Activated CD4-positive, alpha-beta T cell treated with anti-CD3 and anti-CD28 coated beads, Interleukin-2, amount 10 ng/mL, durations not matched to agents 7 days and 5 days (primary cell): ENCODE measurements around the gene EPG5. TPM values are rescaled to one million over a fixed set of nuclear protein-coding genes. Genes with fewer than 3 reads are reported as not detected.

Experiments used
- CTCF ChIA-PET: fragments of 350-600 bp; sonication (Branson Sonifier 250); formaldehyde crosslinking; loops from one replicate; lab custom pipeline; 2021; ENCODE audit warnings: antibody characterized with exemption; lab: Charles Lee
- POLR2A ChIA-PET: fragments of 350-600 bp; sonication (Branson Sonifier 250); formaldehyde crosslinking; loops from one replicate; lab custom pipeline; 2021; ENCODE audit warnings: antibody characterized with exemption; lab: Charles Lee
- DNase-seq: peaks from one replicate; pipeline ENCODE4 v3.0.0-alpha.2; 2020
- H3K27ac Mint-ChIP-seq: one replicate; pipeline ENCODE4 v1.8.0; 2021; ENCODE audit warnings: mild to moderate bottlenecking, moderate library complexity, mixed read lengths
- H3K27me3 Mint-ChIP-seq: one replicate; pipeline ENCODE4 v1.8.0; 2021; ENCODE audit warnings: mixed read lengths
- H3K36me3 Mint-ChIP-seq: one replicate; pipeline ENCODE4 v1.8.0; 2021; ENCODE audit warnings: low read depth, mixed read lengths
- H3K4me1 Mint-ChIP-seq: one replicate; pipeline ENCODE4 v1.8.0; 2021; ENCODE audit warnings: mixed read lengths
- H3K4me3 Mint-ChIP-seq: one replicate; pipeline ENCODE4 v1.8.0; 2021; ENCODE audit warnings: mild to moderate bottlenecking, moderate library complexity, mixed read lengths
- H3K9me3 Mint-ChIP-seq: one replicate; pipeline ENCODE4 v1.8.0; 2021; ENCODE audit warnings: mixed read lengths
- total RNA-seq, 2 experiments: library from RNA; stranded (reverse); gene quantifications; one replicate each; pipeline ENCODE4 v1.2.3, GENCODE V29; 2021

The EPG5 gene, protein sequence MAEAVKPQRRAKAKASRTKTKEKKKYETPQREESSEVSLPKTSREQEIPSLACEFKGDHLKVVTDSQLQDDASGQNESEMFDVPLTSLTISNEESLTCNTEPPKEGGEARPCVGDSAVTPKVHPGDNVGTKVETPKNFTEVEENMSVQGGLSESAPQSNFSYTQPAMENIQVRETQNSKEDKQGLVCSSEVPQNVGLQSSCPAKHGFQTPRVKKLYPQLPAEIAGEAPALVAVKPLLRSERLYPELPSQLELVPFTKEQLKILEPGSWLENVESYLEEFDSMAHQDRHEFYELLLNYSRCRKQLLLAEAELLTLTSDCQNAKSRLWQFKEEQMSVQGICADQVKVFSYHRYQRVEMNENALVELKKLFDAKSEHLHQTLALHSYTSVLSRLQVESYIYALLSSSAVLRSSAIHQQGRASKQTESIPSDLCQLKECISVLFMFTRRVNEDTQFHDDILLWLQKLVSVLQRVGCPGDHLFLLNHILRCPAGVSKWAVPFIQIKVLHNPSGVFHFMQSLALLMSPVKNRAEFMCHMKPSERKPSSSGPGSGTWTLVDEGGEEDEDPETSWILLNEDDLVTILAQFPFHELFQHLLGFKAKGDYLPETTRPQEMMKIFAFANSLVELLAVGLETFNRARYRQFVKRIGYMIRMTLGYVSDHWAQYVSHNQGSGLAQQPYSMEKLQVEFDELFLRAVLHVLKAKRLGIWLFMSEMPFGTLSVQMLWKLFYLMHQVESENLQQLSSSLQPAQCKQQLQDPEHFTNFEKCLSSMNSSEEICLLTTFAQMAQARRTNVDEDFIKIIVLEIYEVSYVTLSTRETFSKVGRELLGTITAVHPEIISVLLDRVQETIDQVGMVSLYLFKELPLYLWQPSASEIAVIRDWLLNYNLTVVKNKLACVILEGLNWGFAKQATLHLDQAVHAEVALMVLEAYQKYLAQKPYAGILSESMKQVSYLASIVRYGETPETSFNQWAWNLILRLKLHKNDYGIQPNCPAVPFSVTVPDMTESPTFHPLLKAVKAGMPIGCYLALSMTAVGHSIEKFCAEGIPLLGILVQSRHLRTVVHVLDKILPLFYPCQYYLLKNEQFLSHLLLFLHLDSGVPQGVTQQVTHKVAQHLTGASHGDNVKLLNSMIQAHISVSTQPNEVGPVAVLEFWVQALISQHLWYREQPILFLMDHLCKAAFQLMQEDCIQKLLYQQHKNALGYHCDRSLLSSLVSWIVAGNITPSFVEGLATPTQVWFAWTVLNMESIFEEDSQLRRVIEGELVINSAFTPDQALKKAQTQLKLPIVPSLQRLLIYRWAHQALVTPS (N-terminal part only)
- total RNA-seq = 10 to 100 TPM; 21.6 to 26.6 TPM

DNA sequence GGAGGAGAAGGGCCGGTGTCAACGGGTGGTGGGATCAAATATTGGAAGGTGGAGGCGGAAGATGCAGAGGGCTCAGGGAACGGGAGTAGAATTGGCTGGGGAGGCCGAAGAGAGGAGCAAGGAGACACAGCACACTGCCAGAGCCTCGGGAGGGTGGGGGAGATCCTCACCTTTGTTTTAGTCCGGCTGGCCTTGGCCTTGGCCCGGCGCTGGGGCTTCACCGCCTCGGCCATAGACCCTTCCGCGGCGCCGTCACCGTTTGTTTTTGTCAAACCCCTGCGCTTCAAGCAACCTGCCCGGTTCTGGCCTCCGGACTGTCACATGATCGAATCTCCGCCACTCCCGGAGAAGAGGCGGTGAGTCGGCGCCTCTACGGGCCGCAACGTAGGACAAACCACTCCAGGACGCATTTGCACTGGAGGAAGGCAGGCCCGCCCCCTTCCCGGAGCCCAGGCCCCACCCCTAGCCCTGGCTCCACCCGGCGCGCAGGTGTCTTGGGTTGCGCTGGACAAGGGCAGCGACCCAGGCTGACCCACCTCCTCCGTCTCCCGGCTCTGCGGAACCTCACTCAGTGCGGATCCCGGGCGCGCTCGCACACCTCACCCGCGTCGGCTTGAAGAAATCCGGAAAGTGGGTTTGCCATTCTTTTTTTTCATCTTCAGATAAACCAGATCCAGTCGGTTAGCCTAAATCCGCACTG lies at the start of gene EPG5:
Gene EPG5, minus strand, starts transcription at position 323 of the 700 bp plus-strand sequence. Its CDS starts 90 bp downstream, at position 233.
- H3K36me3 Mint-ChIP-seq = peaks cover 10% of the 10 kb centered on the region
- H3K27ac Mint-ChIP-seq = peak within 1 kb of the TSS; percentile 94
- peaks cover 47% of the 10 kb centered on the region for H3K4me1 Mint-ChIP-seq
- peak; percentile 96 for DNase-seq
- no peaks in the 10 kb centered on the region for H3K27me3 Mint-ChIP-seq
- ChIA-PET POLR2A (no interaction called here), CTCF (no interaction called here)
- peak within 1 kb of the TSS; percentile 92 for H3K4me3 Mint-ChIP-seq
- H3K9me3 Mint-ChIP-seq = no peaks in the 10 kb centered on the region

DNA sequence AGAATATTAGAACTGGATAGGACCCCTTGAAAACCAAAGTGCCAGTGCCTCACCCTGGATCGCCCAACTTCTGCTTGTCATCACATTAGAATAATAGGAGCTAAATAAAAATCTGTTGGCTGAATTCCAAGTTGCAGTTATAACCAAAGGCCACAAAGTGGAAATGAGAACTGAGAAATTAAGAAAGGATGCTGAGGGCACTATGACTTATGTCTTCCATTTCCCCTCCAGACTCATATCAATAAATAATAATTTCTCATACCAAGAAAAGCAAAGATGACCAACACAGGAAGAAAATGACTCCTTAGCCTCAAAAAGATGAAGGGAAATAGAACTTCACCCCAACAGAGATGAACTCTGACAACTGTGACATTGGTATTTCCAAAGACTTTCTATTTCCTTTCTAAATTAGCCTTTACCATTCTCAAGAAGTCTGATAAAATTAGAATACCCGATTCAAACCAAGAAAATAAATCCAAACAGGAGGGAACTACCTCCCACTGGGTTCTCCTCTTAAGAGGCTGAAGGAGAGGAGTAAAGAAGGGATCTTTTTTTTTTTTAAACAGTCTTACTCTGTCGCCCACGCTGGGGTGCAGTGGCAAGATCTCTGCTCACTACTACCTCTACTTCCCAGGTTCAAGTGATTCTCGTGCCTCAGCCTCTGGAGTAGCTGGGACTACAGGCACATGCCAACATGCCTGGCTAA lies 46.5 kb upstream of the EPG5 start:
- peaks cover 3% of the 10 kb centered on the region for H3K27me3 Mint-ChIP-seq
- H3K4me3 Mint-ChIP-seq = no peak overlapping the region
- peaks cover 10% of the 10 kb centered on the region for H3K4me1 Mint-ChIP-seq
- ChIA-PET CTCF (no interaction called here), POLR2A (no interaction called here)
- DNase-seq = no peak
- no peaks in the 10 kb centered on the region for H3K36me3 Mint-ChIP-seq
- H3K27ac Mint-ChIP-seq = no peak overlapping the region
- no peaks in the 10 kb centered on the region for H3K9me3 Mint-ChIP-seq

DNA sequence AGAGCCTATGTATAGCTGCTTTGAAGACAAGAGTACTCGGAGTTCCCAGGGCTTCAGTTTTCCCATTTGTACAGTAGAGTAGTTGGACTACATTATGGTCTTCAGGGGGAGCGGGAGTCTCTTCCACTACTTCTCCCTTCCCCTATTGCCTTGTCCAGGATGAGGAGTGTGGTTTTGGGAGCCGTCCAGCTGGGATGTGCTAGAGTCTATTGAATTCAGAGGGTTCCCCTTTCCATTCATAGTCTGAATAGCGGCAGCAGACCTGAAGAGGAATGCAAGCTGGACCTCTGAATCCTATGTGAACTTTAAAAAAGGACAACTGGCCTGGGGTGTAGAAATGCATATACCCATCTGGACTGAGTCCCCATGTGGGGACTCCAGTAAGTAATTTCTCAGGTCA lies 43.5 kb upstream of the EPG5 start:
- H3K4me3 Mint-ChIP-seq = no peak overlapping the region
- ChIA-PET POLR2A (no interaction called here), CTCF (interaction anchor here (1.4 kb wide), 2 partner anchors 16 to 31 kb away, joined by 3 read pairs; no protein-coding TSS in a partner anchor)
- H3K4me1 Mint-ChIP-seq = peaks cover 10% of the 10 kb centered on the region
- no peaks in the 10 kb centered on the region for H3K36me3 Mint-ChIP-seq
- no peak for DNase-seq
- H3K9me3 Mint-ChIP-seq = no peaks in the 10 kb centered on the region
- no peaks in the 10 kb centered on the region for H3K27me3 Mint-ChIP-seq
- H3K27ac Mint-ChIP-seq = no peak overlapping the region

DNA sequence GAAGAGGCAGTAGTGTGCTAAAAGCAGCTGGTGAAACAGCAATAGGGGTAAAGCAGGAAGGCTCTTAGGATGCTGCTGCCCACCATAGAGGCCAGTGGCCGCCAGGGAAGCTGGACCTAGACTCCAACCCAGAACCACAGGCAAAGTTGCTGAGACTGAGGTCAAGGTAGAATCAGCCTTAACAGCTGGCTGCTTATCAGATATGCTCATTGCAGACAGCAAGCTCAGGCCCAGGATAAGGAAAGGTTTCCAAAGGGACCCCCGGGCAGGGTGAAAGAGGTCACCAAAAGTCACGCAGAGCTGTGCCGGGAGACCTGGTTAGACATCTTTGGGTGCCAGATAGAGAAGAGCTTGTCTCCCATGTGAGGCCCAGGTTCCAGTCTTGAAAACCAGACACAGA lies 42.9 kb upstream of the EPG5 start:
- Mint-ChIP-seq H3K4me1 (peaks cover 10% of the 10 kb centered on the region), H3K27ac (no peak overlapping the region), H3K27me3 (no peaks in the 10 kb centered on the region), H3K36me3 (no peaks in the 10 kb centered on the region), H3K4me3 (no peak overlapping the region), H3K9me3 (no peaks in the 10 kb centered on the region)
- DNase-seq = no peak
- CTCF ChIA-PET = interaction anchor here (1.3 to 1.4 kb wide), 2 partner anchors 31 to 36 kb away, joined by 3 to 5 read pairs; no protein-coding TSS in a partner anchor
- POLR2A ChIA-PET = interaction anchor here (0.6 kb wide), 1 partner anchor 58 kb away, joined by 16 read pairs; no protein-coding TSS in a partner anchor

DNA sequence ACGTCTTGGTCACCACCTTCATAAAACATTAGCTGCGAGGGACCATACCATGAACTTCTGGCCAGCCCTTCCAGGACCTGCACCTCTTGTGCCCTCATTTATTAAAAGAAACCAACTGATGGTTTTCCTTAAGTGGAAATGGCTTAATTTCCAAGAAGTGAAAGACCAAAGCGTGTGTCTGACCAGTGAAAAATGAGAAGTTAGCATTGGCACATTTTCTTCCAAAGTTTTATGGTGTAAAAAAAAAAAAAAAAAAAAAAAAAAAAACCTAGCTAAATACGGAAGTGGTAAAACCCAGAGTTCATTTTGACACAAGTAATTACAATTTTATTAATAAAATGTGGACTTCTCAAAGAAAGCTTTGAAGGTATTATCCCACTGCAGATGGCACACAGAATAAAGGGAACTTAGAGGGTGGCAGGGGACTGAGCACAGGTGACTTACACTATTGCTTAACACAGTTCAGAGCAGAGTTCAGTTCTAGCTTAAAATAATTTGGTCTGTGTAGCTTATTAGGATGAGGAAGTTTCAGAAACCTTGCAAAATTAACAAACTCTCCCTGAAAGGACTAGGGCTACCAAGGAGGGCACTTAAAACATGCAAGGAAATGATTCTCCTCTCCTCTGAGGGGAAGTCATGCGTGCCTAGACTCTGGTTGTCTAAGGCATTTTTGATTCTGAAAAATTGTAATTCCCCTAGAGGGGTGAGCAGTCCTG lies 42.2 kb upstream of the EPG5 start:
- DNase-seq = no peak
- ChIA-PET CTCF (interaction anchor here (0.9 to 3.6 kb wide), 3 partner anchors 9 to 36 kb away, joined by 4 to 12 read pairs (median 5); no protein-coding TSS in a partner anchor), POLR2A (no interaction called here)
- Mint-ChIP-seq H3K4me1 (peaks cover 10% of the 10 kb centered on the region), H3K4me3 (no peak overlapping the region), H3K36me3 (peaks cover 4% of the 10 kb centered on the region), H3K9me3 (no peaks in the 10 kb centered on the region), H3K27ac (no peak overlapping the region), H3K27me3 (no peaks in the 10 kb centered on the region)

DNA sequence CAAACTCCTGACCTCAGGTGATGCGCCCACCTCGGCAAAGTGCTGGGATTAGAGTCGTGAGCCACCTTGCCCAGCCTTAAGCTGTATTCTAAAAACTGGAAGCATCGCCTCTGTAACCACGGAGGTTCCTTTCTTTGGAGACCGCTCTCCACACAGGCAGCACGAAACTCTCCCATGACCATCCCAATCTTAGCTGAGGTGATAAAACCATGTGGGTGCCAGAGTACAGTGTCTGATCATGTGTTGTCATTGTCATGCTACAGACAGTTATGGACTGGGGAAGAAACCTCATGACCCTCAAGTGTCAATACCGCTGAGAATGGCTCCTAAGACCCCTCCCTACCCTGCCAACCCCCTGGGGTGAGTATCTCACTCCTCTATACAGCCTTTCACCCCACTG lies 41.4 kb upstream of the EPG5 start:
- Mint-ChIP-seq H3K4me3 (no peak overlapping the region), H3K9me3 (no peaks in the 10 kb centered on the region), H3K4me1 (peaks cover 5% of the 10 kb centered on the region), H3K27ac (no peak overlapping the region), H3K36me3 (peaks cover 4% of the 10 kb centered on the region), H3K27me3 (no peaks in the 10 kb centered on the region)
- no peak for DNase-seq
- CTCF ChIA-PET = interaction anchor here (0.9 to 3.6 kb wide), 2 partner anchors 9 to 11 kb away, joined by 4 to 12 read pairs; no protein-coding TSS in a partner anchor
- POLR2A ChIA-PET = no interaction called here

DNA sequence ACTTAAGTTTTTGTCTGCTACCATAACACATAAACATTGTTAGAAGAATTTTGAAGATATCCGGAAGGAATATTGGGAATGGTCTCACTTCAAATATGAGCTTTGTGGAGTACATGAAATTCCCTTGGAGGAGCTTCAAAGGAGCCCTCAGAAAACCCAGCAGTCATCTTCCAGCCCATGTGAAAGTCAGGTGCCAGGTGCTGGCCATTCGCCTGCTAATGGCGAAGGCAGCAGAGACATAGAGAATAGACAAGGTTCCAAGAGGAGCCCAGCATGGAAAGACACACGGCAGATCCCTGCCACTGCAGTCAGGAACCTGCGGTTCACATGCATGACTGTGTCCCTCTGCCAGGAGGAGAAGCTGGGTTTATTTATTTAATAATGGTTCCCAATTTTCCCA lies 40.0 kb upstream of the EPG5 start:
- POLR2A ChIA-PET = no interaction called here
- CTCF ChIA-PET = interaction anchor here (3.6 kb wide), 1 partner anchor 10 kb away, joined by 12 read pairs; no protein-coding TSS in a partner anchor
- Mint-ChIP-seq H3K36me3 (peaks cover 6% of the 10 kb centered on the region), H3K4me3 (no peak overlapping the region), H3K27me3 (peaks cover 2% of the 10 kb centered on the region), H3K4me1 (no peaks in the 10 kb centered on the region), H3K9me3 (peaks cover 8% of the 10 kb centered on the region), H3K27ac (no peak overlapping the region)
- no peak for DNase-seq

DNA sequence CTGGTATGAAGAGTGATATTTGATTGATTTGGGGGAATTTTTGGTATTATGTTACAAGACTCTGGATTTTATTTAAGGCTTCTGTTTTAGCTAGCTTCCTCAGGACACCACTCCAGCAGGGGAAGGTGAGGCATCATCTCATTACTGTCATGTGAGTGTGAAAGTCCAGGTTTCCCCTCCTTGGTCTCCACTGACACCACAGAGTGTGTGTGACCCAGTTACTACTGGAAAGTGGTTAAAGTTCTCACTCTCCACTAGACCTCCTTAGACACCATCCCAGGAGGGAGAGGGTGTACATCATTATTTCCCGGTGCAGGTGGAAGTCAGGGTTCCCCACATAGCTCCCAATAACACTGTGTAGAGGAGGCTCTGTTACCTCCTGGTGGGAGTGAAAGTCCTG lies 35.8 kb upstream of the EPG5 start:
- peaks cover 2% of the 10 kb centered on the region for H3K27me3 Mint-ChIP-seq
- no peak for DNase-seq
- H3K27ac Mint-ChIP-seq = no peak overlapping the region
- peaks cover 27% of the 10 kb centered on the region for H3K4me1 Mint-ChIP-seq
- H3K4me3 Mint-ChIP-seq = no peak overlapping the region
- H3K9me3 Mint-ChIP-seq = peaks cover 11% of the 10 kb centered on the region
- ChIA-PET CTCF (interaction anchor here (0.6 to 0.7 kb wide), 3 partner anchors 12 to 171 kb away, joined by 3 to 5 read pairs (median 3); a partner anchor contains a TSS), POLR2A (no interaction called here)
- peaks cover 8% of the 10 kb centered on the region for H3K36me3 Mint-ChIP-seq

DNA sequence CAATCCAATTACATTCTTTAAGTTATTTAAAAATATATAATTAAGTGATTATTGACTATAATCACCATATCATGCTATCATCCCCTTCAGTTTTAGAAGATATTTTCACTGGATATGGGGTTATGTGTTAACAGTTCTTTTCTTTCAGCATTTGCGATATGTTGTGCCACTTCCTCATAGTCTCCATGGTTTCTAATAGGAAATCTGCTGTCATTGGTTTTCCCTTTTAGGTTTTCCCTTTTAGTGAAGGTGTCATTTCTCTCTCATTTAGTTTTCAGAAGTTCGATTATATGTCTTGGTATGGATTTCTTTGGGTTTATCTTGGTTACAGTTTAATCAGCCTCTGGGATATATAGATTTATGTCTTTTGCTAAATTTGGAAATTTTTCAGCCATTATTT lies 34.8 kb upstream of the EPG5 start:
- no peak overlapping the region for H3K27ac Mint-ChIP-seq
- peaks cover 11% of the 10 kb centered on the region for H3K9me3 Mint-ChIP-seq
- no peak overlapping the region for H3K4me3 Mint-ChIP-seq
- POLR2A ChIA-PET = no interaction called here
- DNase-seq = no peak
- peaks cover 31% of the 10 kb centered on the region for H3K4me1 Mint-ChIP-seq
- CTCF ChIA-PET = no interaction called here
- H3K36me3 Mint-ChIP-seq = peaks cover 8% of the 10 kb centered on the region
- H3K27me3 Mint-ChIP-seq = peaks cover 2% of the 10 kb centered on the region

DNA sequence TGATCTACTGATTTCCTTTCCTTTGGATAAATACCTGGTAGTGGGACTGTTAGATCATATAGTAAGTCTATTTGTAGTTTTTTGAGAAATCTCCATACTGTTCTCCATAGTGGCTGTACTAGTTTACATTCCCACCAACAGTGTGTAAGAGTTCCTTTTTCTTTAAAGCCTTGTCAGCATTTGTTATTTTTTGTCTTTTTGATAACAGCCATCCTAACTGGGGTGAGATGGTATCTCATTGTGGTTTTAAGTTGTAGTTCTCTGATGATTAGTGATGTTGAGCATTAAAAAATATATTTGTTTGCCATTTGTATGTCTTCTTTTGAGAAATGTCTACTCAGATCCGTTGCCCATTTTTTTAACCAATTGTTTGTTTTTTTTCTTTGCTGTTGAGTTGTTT lies 33.9 kb upstream of the EPG5 start:
- Mint-ChIP-seq H3K9me3 (peaks cover 11% of the 10 kb centered on the region), H3K27ac (no peak overlapping the region), H3K4me3 (no peak overlapping the region), H3K27me3 (peaks cover 2% of the 10 kb centered on the region), H3K4me1 (peaks cover 31% of the 10 kb centered on the region), H3K36me3 (peaks cover 11% of the 10 kb centered on the region)
- ChIA-PET CTCF (no interaction called here), POLR2A (no interaction called here)
- DNase-seq = no peak

DNA sequence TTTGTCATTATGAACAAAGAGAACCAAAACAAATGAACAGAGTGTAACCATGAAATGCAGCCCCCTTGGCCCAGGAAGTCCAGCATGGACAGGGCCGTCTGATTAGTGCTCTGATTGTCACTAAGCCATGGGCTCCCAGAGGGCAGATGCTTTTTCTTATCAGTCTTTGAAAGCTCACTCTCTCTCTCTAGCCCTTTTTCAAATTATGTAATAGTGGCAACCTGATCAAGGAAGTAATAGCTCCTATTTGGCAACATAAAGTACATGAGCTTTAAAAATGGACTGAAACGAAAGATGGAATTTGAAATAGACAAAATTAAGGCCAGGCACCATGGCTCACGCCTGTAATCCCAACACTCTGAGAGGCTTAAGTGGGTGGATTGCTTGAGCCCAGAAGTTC lies 32.4 kb upstream of the EPG5 start:
- no peak for DNase-seq
- peaks cover 2% of the 10 kb centered on the region for H3K27me3 Mint-ChIP-seq
- H3K4me3 Mint-ChIP-seq = no peak overlapping the region
- H3K4me1 Mint-ChIP-seq = peaks cover 31% of the 10 kb centered on the region
- H3K36me3 Mint-ChIP-seq = peaks cover 9% of the 10 kb centered on the region
- POLR2A ChIA-PET = no interaction called here
- peaks cover 11% of the 10 kb centered on the region for H3K9me3 Mint-ChIP-seq
- peak overlapping the region; percentile 3 for H3K27ac Mint-ChIP-seq
- CTCF ChIA-PET = interaction anchor here (0.8 to 0.9 kb wide), 2 partner anchors 10 to 22 kb away, joined by 3 to 4 read pairs; no protein-coding TSS in a partner anchor
